AG04450 (cell line): ENCODE results near the gene FOXC1. TPM values are rescaled to one million over a fixed set of nuclear protein-coding genes. Genes with fewer than 3 reads are reported as not detected.

Experiments used
- CTCF ChIA-PET: fragments of 300-600, 350-600 bp; formaldehyde crosslinking; extraction: SDS; loops from one replicate; lab custom pipeline; 2022; ENCODE audit warnings: antibody characterized with exemption, inconsistent platforms; lab: Charles Lee
- POLR2A ChIA-PET: fragments of 350-600 bp; formaldehyde crosslinking; extraction: SDS; loops from one replicate; lab custom pipeline; 2021; ENCODE audit warnings: antibody characterized with exemption, inconsistent platforms; lab: Yijun Ruan, JAX
- DNase-seq: peaks from one replicate; pipeline ENCODE4 v3.0.0-alpha.2; 2011; ENCODE audit warnings: low read depth, low spot score
- H3K27ac ChIP-seq: one replicate; pipeline ENCODE4 v1.5.1; 2012; ENCODE audit warnings: low read depth, low read length, control low read depth
- H3K27me3 ChIP-seq: one replicate; pipeline ENCODE4 v1.6.0; 2012; ENCODE audit warnings: low read length; ENCODE audit not compliant: control insufficient read depth, insufficient read depth
- H3K4me3 ChIP-seq: 2 replicates; pipeline ENCODE4 v1.5.1; 2011; ENCODE audit warnings: mild to moderate bottlenecking, low read depth, low read length, control low read depth
- H3K9me3 ChIP-seq: 2 replicates; pipeline ENCODE4 v1.5.1; 2012; ENCODE audit warnings: low read length; ENCODE audit not compliant: control insufficient read depth, insufficient read depth
- CTCF ChIP-seq: IDR thresholded peaks from 2 replicates; pipeline ENCODE4 v1.5.1; 2011; ENCODE audit warnings: low read depth, low read length, control low read depth, inconsistent platforms
- polyA plus RNA-seq: library from polyadenylated mRNA; depleted of rRNA; stranded (reverse); fragments of >200 nt; gene quantifications from 2 replicates; pipeline ENCODE4 v1.2.3, GENCODE V29; 2011

The FOXC1 gene
- polyA plus RNA-seq, 1 experiment: 3.7 TPM

GRCh38 chr6:1575210-1576041, 34.3 kb upstream of the FOXC1 start:
- Histone ChIP-seq H3K9me3 (no peaks in the 10 kb centered on the region), H3K27ac (no peak overlapping the region), H3K27me3 (peaks cover 9% of the 10 kb centered on the region), H3K4me3 (peak overlapping the region; percentile 31)
- TF ChIP-seq CTCF: no peak
- CTCF ChIA-PET: interaction anchor here (0.6 to 1.9 kb wide), 2 partner anchors 21 to 23 kb away, joined by 3 to 5 read pairs; no protein-coding TSS in a partner anchor
- POLR2A ChIA-PET: interaction anchor here (0.7 kb wide), 1 partner anchor 13 kb away, joined by 3 read pairs; no protein-coding TSS in a partner anchor
- no peak for DNase-seq

- TF ChIP-seq CTCF: no peak
- Histone ChIP-seq H3K27me3 (peaks cover 9% of the 10 kb centered on the region), H3K9me3 (no peaks in the 10 kb centered on the region), H3K27ac (no peak overlapping the region), H3K4me3 (no peak overlapping the region)
- ChIA-PET CTCF (no interaction called here), POLR2A (no interaction called here)
- DNase-seq: no peak
Measured at GRCh38 chr6:1576166-1576565, 33.5 kb upstream of the FOXC1 start.

GRCh38 chr6:1576711-1577110, 33.0 kb upstream of the FOXC1 start:
- DNase-seq: no peak
- no peak for TF ChIP-seq CTCF
- H3K27ac ChIP-seq: no peak overlapping the region
- no peaks in the 10 kb centered on the region for H3K9me3 ChIP-seq
- ChIA-PET POLR2A (no interaction called here), CTCF (no interaction called here)
- H3K4me3 ChIP-seq: no peak overlapping the region
- peaks cover 9% of the 10 kb centered on the region for H3K27me3 ChIP-seq

- no peak overlapping the region for H3K4me3 ChIP-seq
- H3K27ac ChIP-seq: no peak overlapping the region
- no peak for TF ChIP-seq CTCF
- no peaks in the 10 kb centered on the region for H3K9me3 ChIP-seq
- peaks cover 7% of the 10 kb centered on the region for H3K27me3 ChIP-seq
- CTCF ChIA-PET: no interaction called here
- POLR2A ChIA-PET: no interaction called here
- no peak for DNase-seq
Measured at GRCh38 chr6:1577146-1577680, 32.5 kb upstream of the FOXC1 start.
